ENCODE data around the gene ZNF407.

ZNF407 gene

DNA sequence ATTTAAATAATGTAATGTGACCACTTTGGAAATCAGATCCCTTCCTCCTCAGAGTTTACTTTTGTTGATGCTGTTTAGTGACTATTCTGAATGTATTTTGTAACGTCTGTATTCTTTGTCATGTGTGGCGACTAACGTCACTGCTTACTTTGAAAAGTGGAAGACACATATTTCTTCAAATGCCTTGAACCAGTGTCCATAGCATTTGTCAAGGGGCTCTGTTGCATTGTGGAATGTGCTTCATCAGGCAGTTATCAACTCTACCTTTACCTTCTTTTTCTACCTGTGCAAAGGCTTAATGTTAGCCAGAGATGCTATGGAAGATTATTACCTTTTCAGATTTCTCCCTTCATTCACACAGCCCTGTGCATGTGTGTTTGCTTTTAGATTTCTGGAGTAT, 162.4 kb downstream of the ZNF407 start:
- POLR2A ChIA-PET: no interaction called here
- DNase-seq (ENCODE audit: extremely low spot score): no peak
- CTCF ChIA-PET: no interaction called here
- TF ChIP-seq BHLHE40 (IDR thresholded peaks at IDR 0.05; ENCODE audit: borderline replicate concordance) (no peak), NFRKB (IDR thresholded peaks at IDR 0.05) (no peak), ELF4 (IDR thresholded peaks at IDR 0.05) (no peak), ZNF384 (IDR thresholded peaks at IDR 0.05) (no peak), ARNT (IDR thresholded peaks at IDR 0.05) (no peak), SP1 (IDR thresholded peaks at IDR 0.05) (no peak), L3MBTL2 (conservative IDR thresholded peaks at IDR 0.05) (no peak), FOXM1 (IDR thresholded peaks at IDR 0.05; ENCODE audit: borderline replicate concordance) (no peak), SUZ12 (IDR thresholded peaks at IDR 0.05) (no peak), FOXK2 (IDR thresholded peaks at IDR 0.05) (no peak), CTBP1 (IDR thresholded peaks at IDR 0.05; ENCODE audit: borderline replicate concordance) (no peak), TARDBP (IDR thresholded peaks at IDR 0.05) (no peak), LEF1 (IDR thresholded peaks at IDR 0.05; ENCODE audit: borderline replicate concordance) (no peak), FOXA1 (IDR thresholded peaks at IDR 0.05) (no peak), HDGF (IDR thresholded peaks at IDR 0.05; ENCODE audit: borderline replicate concordance) (no peak)
- TF ChIP-seq, protein P1, sequence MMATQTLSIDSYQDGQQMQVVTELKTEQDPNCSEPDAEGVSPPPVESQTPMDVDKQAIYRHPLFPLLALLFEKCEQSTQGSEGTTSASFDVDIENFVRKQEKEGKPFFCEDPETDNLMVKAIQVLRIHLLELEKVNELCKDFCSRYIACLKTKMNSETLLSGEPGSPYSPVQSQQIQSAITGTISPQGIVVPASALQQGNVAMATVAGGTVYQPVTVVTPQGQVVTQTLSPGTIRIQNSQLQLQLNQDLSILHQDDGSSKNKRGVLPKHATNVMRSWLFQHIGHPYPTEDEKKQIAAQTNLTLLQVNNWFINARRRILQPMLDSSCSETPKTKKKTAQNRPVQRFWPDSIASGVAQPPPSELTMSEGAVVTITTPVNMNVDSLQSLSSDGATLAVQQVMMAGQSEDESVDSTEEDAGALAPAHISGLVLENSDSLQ (IDR thresholded peaks at IDR 0.05): no peak

DNA sequence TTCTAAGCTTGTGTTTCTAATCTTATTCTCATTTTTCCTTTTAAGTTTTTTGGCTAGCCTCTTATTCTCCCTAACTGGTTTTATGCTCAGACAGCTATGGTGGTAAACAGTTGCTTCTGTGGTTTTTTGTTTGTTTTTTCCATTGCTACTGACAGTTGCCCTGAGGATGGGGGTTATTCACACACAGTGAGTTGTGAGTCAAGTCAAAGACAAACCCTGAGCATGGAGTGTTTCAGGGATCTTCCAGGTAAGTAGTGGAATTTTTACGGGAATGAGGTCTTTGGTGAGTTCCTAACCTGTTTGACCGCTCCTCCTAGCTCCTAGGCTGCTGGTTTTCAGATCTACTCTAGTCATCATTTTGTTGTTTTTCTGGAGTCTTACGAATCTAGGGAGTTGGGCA, 162.8 kb downstream of the ZNF407 start:
- CTCF ChIA-PET: no interaction called here
- no peak for DNase-seq (ENCODE audit: extremely low spot score)
- POLR2A ChIA-PET: no interaction called here
- TF ChIP-seq ELF4 (IDR thresholded peaks at IDR 0.05) (no peak), FOXM1 (IDR thresholded peaks at IDR 0.05; ENCODE audit: borderline replicate concordance) (no peak), L3MBTL2 (conservative IDR thresholded peaks at IDR 0.05) (no peak), FOXK2 (IDR thresholded peaks at IDR 0.05) (no peak), SP1 (IDR thresholded peaks at IDR 0.05) (no peak), ARNT (IDR thresholded peaks at IDR 0.05) (no peak), ZNF384 (IDR thresholded peaks at IDR 0.05) (no peak), BHLHE40 (IDR thresholded peaks at IDR 0.05; ENCODE audit: borderline replicate concordance) (no peak), CTBP1 (IDR thresholded peaks at IDR 0.05; ENCODE audit: borderline replicate concordance) (no peak)
- TF ChIP-seq, protein P1 (IDR thresholded peaks at IDR 0.05): no peak

DNA sequence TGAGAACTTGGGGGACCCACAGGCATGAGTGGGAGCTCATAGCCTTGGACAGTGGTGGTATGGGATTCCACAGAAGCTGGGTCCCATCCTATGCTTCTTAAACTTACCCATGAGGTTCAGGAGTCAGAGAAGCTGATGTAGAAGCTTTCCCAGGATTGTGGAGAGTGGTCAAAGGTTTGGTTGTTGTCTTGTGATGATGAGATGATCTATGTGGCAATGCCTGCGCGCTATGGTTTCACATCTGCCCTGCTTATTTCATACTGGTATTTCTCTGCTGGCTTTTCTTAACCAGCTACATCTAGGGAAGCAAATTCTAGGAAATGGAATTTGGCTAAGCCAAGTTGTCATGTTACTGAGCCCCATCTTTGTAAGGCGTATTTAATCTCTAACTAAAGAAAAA, 168.6 kb downstream of the ZNF407 start:
- ChIA-PET CTCF (no interaction called here), POLR2A (no interaction called here)
- no peak for DNase-seq (ENCODE audit: extremely low spot score)
- no peak for TF ChIP-seq LEF1 (IDR thresholded peaks at IDR 0.05; ENCODE audit: borderline replicate concordance)
- TF ChIP-seq, protein P1 (IDR thresholded peaks at IDR 0.05): no peak
- TF ChIP-seq BHLHE40 (IDR thresholded peaks at IDR 0.05; ENCODE audit: borderline replicate concordance): no peak
- TF ChIP-seq ZNF384 (IDR thresholded peaks at IDR 0.05): no peak
- no peak for TF ChIP-seq SUZ12 (IDR thresholded peaks at IDR 0.05)
- TF ChIP-seq CTBP1 (IDR thresholded peaks at IDR 0.05; ENCODE audit: borderline replicate concordance): no peak
- TF ChIP-seq FOXK2 (IDR thresholded peaks at IDR 0.05): no peak
- no peak for TF ChIP-seq HDGF (IDR thresholded peaks at IDR 0.05; ENCODE audit: borderline replicate concordance)
- no peak for TF ChIP-seq FOXM1 (IDR thresholded peaks at IDR 0.05; ENCODE audit: borderline replicate concordance)
- no peak for TF ChIP-seq L3MBTL2 (conservative IDR thresholded peaks at IDR 0.05)

DNA sequence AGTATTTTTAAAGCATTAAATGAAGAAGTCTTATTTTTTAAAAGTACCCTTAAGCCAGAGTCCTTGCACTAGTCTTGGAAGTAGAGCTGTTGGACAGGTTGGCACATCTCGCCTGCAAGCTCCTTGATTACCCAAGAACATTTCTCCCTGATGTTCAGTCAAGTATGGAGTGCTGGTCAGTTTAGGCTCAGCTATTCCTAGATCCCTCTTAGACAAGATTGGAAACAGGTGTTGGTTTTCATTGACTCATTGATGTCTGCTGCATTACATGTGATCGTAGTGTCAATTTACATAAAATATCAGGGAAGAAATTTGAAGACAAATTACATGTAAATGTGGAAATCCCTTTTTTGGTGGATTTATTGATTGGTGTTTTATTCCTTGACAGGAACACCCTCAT, 170.4 kb downstream of the ZNF407 start:
- CTCF ChIA-PET: no interaction called here
- TF ChIP-seq SP1 (IDR thresholded peaks at IDR 0.05) (no peak), ELF4 (IDR thresholded peaks at IDR 0.05) (no peak), ZNF384 (IDR thresholded peaks at IDR 0.05) (no peak), CTBP1 (IDR thresholded peaks at IDR 0.05; ENCODE audit: borderline replicate concordance) (no peak), FOXK2 (IDR thresholded peaks at IDR 0.05) (no peak), NFRKB (IDR thresholded peaks at IDR 0.05) (no peak), SUZ12 (IDR thresholded peaks at IDR 0.05) (no peak), BHLHE40 (IDR thresholded peaks at IDR 0.05; ENCODE audit: borderline replicate concordance) (no peak), ARNT (IDR thresholded peaks at IDR 0.05) (no peak), HDGF (IDR thresholded peaks at IDR 0.05; ENCODE audit: borderline replicate concordance) (no peak), FOXM1 (IDR thresholded peaks at IDR 0.05; ENCODE audit: borderline replicate concordance) (no peak), TARDBP (IDR thresholded peaks at IDR 0.05) (no peak), LEF1 (IDR thresholded peaks at IDR 0.05; ENCODE audit: borderline replicate concordance) (no peak), L3MBTL2 (conservative IDR thresholded peaks at IDR 0.05) (no peak), FOXA1 (IDR thresholded peaks at IDR 0.05) (no peak)
- TF ChIP-seq, protein P1 (IDR thresholded peaks at IDR 0.05): no peak

DNA sequence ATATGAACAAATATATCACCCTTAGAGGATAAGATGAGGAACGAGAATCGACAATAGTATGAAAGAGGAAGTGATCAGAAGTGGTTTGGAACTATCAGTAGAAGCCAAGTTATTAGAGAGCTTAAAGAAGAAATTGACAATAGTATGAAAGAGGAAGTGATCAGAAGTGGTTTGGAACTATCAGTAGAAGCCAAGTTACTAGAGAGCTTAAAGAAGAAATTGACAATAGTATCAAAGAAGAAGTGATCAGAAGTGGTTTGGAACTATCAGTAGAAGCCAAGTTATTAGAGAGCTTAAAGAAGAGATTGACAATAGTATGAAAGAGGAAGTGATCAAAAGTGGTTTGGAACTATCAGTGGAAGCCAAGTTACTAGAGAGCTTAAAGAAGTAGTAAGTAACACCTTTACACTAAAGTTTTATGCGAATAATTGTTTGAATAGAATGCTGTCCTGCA, 175.5 kb downstream of the ZNF407 start:
- POLR2A ChIA-PET: no interaction called here

More for the DNA sequence above, 170.4 kb downstream of the ZNF407 start:
- DNase-seq (ENCODE audit: extremely low spot score): no peak
- POLR2A ChIA-PET: no interaction called here

More for the DNA sequence above, 175.5 kb downstream of the ZNF407 start:
- CTCF ChIA-PET: no interaction called here
- DNase-seq (ENCODE audit: extremely low spot score): no peak
- no peak for TF ChIP-seq FOXM1 (IDR thresholded peaks at IDR 0.05; ENCODE audit: borderline replicate concordance)
- no peak for TF ChIP-seq ELF4 (IDR thresholded peaks at IDR 0.05)
- no peak for TF ChIP-seq TARDBP (IDR thresholded peaks at IDR 0.05)
- TF ChIP-seq HDGF (IDR thresholded peaks at IDR 0.05; ENCODE audit: borderline replicate concordance): no peak
- no peak for TF ChIP-seq FOXK2 (IDR thresholded peaks at IDR 0.05)
- TF ChIP-seq SUZ12 (IDR thresholded peaks at IDR 0.05): no peak
- TF ChIP-seq SP1 (IDR thresholded peaks at IDR 0.05): no peak
- TF ChIP-seq CTBP1 (IDR thresholded peaks at IDR 0.05; ENCODE audit: borderline replicate concordance): no peak
- no peak for TF ChIP-seq ARNT (IDR thresholded peaks at IDR 0.05)
- no peak for TF ChIP-seq LEF1 (IDR thresholded peaks at IDR 0.05; ENCODE audit: borderline replicate concordance)
- TF ChIP-seq FOXA1 (IDR thresholded peaks at IDR 0.05): no peak
- TF ChIP-seq, protein P1 (IDR thresholded peaks at IDR 0.05): no peak
- no peak for TF ChIP-seq L3MBTL2 (conservative IDR thresholded peaks at IDR 0.05)
- TF ChIP-seq BHLHE40 (IDR thresholded peaks at IDR 0.05; ENCODE audit: borderline replicate concordance): no peak
- TF ChIP-seq ZNF384 (IDR thresholded peaks at IDR 0.05): no peak
- no peak for TF ChIP-seq NFRKB (IDR thresholded peaks at IDR 0.05)
